K562 (cell line): ENCODE measurements around the gene TFF2.

Experiments used
- EHMT2 ChIP-seq: fragments of 450-650 bp; IDR thresholded peaks from 2 replicates; pipeline ENCODE4 v1.6.1; 2018; ENCODE audit warnings: antibody characterized with exemption
- POLR2A ChIP-seq: fragments of 450-650 bp; conservative IDR thresholded peaks from 2 replicates; pipeline ENCODE4 v1.6.1; 2016

- TF ChIP-seq EHMT2 = no peak
- no peak for TF ChIP-seq POLR2A
Measured at GRCh38 chr21:42373908-42374455, 23.2 kb upstream of the TFF2 start.
